ENCODE measurements around the gene WDR54. TPM values are rescaled to one million over a fixed set of nuclear protein-coding genes. Genes with fewer than 3 reads are reported as not detected.

Gene WDR54
- total RNA-seq, 1 experiment from 2014 or later: 27.7 TPM

GRCh38 chr2:74393525-74393924 lies 28.0 kb upstream of the WDR54 start:
- Histone ChIP-seq H3K27me3 (ENCODE audit: control insufficient read depth, insufficient read depth, low read length) (no peaks in the 10 kb centered on the region), H3K36me3 (ENCODE audit: control insufficient read depth, insufficient read depth, low read length) (peaks cover 8% of the 10 kb centered on the region; the same call in 1 of the 2 replicates), H3K9me3 (ENCODE audit: control insufficient read depth, insufficient read depth, low read depth, low read length) (no peaks in the 10 kb centered on the region), H3K27ac (ENCODE audit: low read length) (no peak overlapping the region), H3K4me3 (ENCODE audit: low read depth in 2 of 2, low read length in 2 of 2) (no peak overlapping the region), H3K4me1 (ENCODE audit: control insufficient read depth, insufficient read depth, low read length) (peaks cover 21% of the 10 kb centered on the region)
- intact Hi-C loops (cut with micrococcal nuclease; ENCODE audit: unreplicated experiment): loop anchor here (5.0 kb wide), 1 partner anchor 141 kb away; no protein-coding TSS in a partner anchor
- no TSS peak for BruUV-seq (replicated peaks)
- in situ Hi-C loops (cut with HindIII; ENCODE audit: low pct_unique_long_range_greater_than_20kb, low sequenced_read_pairs): no loop called here
- CTCF ChIA-PET: no interaction called here
- TF ChIP-seq REST (IDR thresholded peaks at IDR 0.05; ENCODE audit: insufficient read depth in 1 of 2, low read depth in 2 of 2, low read length in 1 of 2) (no peak), TCF7L2 (IDR thresholded peaks at IDR 0.05; ENCODE audit: low read depth, low read length) (no peak), POLR2AphosphoS5 (IDR thresholded peaks at IDR 0.05; ENCODE audit: low read depth, low read length) (no peak), SIN3A (IDR thresholded peaks at IDR 0.05; ENCODE audit: borderline replicate concordance, insufficient read depth, low read depth, low read length) (no peak), CTCF (IDR thresholded peaks at IDR 0.05) (no peak)
- POLR2A ChIA-PET: no interaction called here
- ATAC-seq: no peak
- no peak for DNase-seq (ENCODE audit: low read depth, low spot score)

- no peak overlapping the region for H3K4me3 ChIP-seq (ENCODE audit: low read depth in 2 of 2, low read length in 2 of 2)
- H3K36me3 ChIP-seq (ENCODE audit: control insufficient read depth, insufficient read depth, low read length): peaks cover 4% of the 10 kb centered on the region; the same call in 1 of the 2 replicates
- DNase-seq (ENCODE audit: low read depth, low spot score) (no peak), ATAC-seq (no peak)
- no peak overlapping the region for H3K27ac ChIP-seq (ENCODE audit: low read length)
- ChIA-PET CTCF (interaction anchor here (1.1 kb wide), 1 partner anchor 146 kb away, joined by 3 read pairs; no protein-coding TSS in a partner anchor), POLR2A (no interaction called here)
- TF ChIP-seq CTCF (IDR thresholded peaks at IDR 0.05) (no peak), TCF7L2 (IDR thresholded peaks at IDR 0.05; ENCODE audit: low read depth, low read length) (no peak), REST (IDR thresholded peaks at IDR 0.05; ENCODE audit: insufficient read depth in 1 of 2, low read depth in 2 of 2, low read length in 1 of 2) (no peak), POLR2AphosphoS5 (IDR thresholded peaks at IDR 0.05; ENCODE audit: low read depth, low read length) (no peak), SIN3A (IDR thresholded peaks at IDR 0.05; ENCODE audit: borderline replicate concordance, insufficient read depth, low read depth, low read length) (no peak)
- H3K27me3 ChIP-seq (ENCODE audit: control insufficient read depth, insufficient read depth, low read length): no peaks in the 10 kb centered on the region
- intact Hi-C loops (cut with micrococcal nuclease; ENCODE audit: unreplicated experiment): no loop called here
- no TSS peak for BruUV-seq (replicated peaks)
- in situ Hi-C loops (cut with HindIII; ENCODE audit: low pct_unique_long_range_greater_than_20kb, low sequenced_read_pairs): no loop called here
- H3K4me1 ChIP-seq (ENCODE audit: control insufficient read depth, insufficient read depth, low read length): peaks cover 6% of the 10 kb centered on the region; the same call in 1 of the 2 replicates
- no peaks in the 10 kb centered on the region for H3K9me3 ChIP-seq (ENCODE audit: control insufficient read depth, insufficient read depth, low read depth, low read length)
These were observed 25.4 kb upstream of the WDR54 start for GRCh38 chr2:74396149-74396548.
